Measurements from ENCODE around the gene GALNT7. TPM values are rescaled to one million over a fixed set of nuclear protein-coding genes. Genes with fewer than 3 reads are reported as not detected.

Gene GALNT7
- total RNA-seq, 1 donor from 2014 or later: 63.9 TPM

GRCh38 chr4:173316060-173316459 is 147.4 kb downstream of the GALNT7 start:
- no peaks in the 10 kb centered on the region for H3K27me3 Mint-ChIP-seq
- no peak for DNase-seq (ENCODE audit: extremely low spot score, unreplicated experiment)
- H3K4me3 Mint-ChIP-seq: no peak overlapping the region
- TF ChIP-seq CTCF (conservative IDR thresholded peaks at IDR 0.05): no peak
- H3K4me1 Mint-ChIP-seq (ENCODE audit: unreplicated experiment): no peaks in the 10 kb centered on the region
- no peak overlapping the region for H3K27ac Mint-ChIP-seq
- no peaks in the 10 kb centered on the region for H3K9me3 Mint-ChIP-seq
- peaks cover 9% of the 10 kb centered on the region for H3K36me3 Mint-ChIP-seq

GRCh38 chr4:173317004-173317403 is 148.4 kb downstream of the GALNT7 start:
- Mint-ChIP-seq H3K27me3 (no peaks in the 10 kb centered on the region), H3K4me1 (ENCODE audit: unreplicated experiment) (no peaks in the 10 kb centered on the region), H3K36me3 (peaks cover 7% of the 10 kb centered on the region), H3K9me3 (no peaks in the 10 kb centered on the region), H3K27ac (no peak overlapping the region), H3K4me3 (no peak overlapping the region)
- no peak for DNase-seq (ENCODE audit: extremely low spot score, unreplicated experiment)
- peak; percentile 65 for TF ChIP-seq CTCF (conservative IDR thresholded peaks at IDR 0.05)

- no peak overlapping the region for H3K4me3 Mint-ChIP-seq
- no peaks in the 10 kb centered on the region for H3K27me3 Mint-ChIP-seq
- TF ChIP-seq CTCF (conservative IDR thresholded peaks at IDR 0.05): no peak
- peaks cover 3% of the 10 kb centered on the region for H3K36me3 Mint-ChIP-seq
- DNase-seq (ENCODE audit: extremely low spot score, unreplicated experiment): no peak
- no peaks in the 10 kb centered on the region for H3K4me1 Mint-ChIP-seq (ENCODE audit: unreplicated experiment)
- H3K9me3 Mint-ChIP-seq: no peaks in the 10 kb centered on the region
- no peak overlapping the region for H3K27ac Mint-ChIP-seq
Measured at GRCh38 chr4:173318240-173318639, 149.6 kb downstream of the GALNT7 start.

GRCh38 chr4:173318648-173319211 is 150.1 kb downstream of the GALNT7 start:
- Mint-ChIP-seq H3K27me3 (no peaks in the 10 kb centered on the region), H3K4me3 (no peak overlapping the region), H3K27ac (no peak overlapping the region), H3K9me3 (no peaks in the 10 kb centered on the region), H3K36me3 (peaks cover 3% of the 10 kb centered on the region), H3K4me1 (ENCODE audit: unreplicated experiment) (no peaks in the 10 kb centered on the region)
- TF ChIP-seq CTCF (conservative IDR thresholded peaks at IDR 0.05): peak; percentile 74
- DNase-seq (ENCODE audit: extremely low spot score, unreplicated experiment): no peak

- no peak for TF ChIP-seq CTCF (conservative IDR thresholded peaks at IDR 0.05)
- H3K27me3 Mint-ChIP-seq: no peaks in the 10 kb centered on the region
- no peak overlapping the region for H3K27ac Mint-ChIP-seq
- no peak for DNase-seq (ENCODE audit: extremely low spot score, unreplicated experiment)
- no peak overlapping the region for H3K4me3 Mint-ChIP-seq
- H3K36me3 Mint-ChIP-seq: peaks cover 3% of the 10 kb centered on the region
- no peaks in the 10 kb centered on the region for H3K4me1 Mint-ChIP-seq (ENCODE audit: unreplicated experiment)
- H3K9me3 Mint-ChIP-seq: no peaks in the 10 kb centered on the region
Measured at GRCh38 chr4:173319696-173320095, 151.1 kb downstream of the GALNT7 start.

Data from type B pancreatic cell (in vitro differentiated cells).